ENCODE results near the gene PTPN13.

PTPN13 gene

GRCh38 chr4:86847571-86847970 is 253.5 kb downstream of the PTPN13 start:
- H3K27ac ChIP-seq, result peak overlapping the region; percentile 99
- DNase-seq (ENCODE audit: low read depth, low spot score), result no peak

GRCh38 chr4:86848136-86848535 is 254.0 kb downstream of the PTPN13 start:
- peak overlapping the region; percentile 99 for H3K27ac ChIP-seq
- no peak for DNase-seq (ENCODE audit: low read depth, low spot score)

GRCh38 chr4:86848732-86849619 is 254.9 kb downstream of the PTPN13 start, which contains the start of gene SLC10A6:
Gene SLC10A6, minus strand, starts transcription at chr4:86849384. Its CDS starts 269 bp downstream, at chr4:86849115.
- peak within 1 kb of the TSS; percentile 99 for H3K27ac ChIP-seq
- no peak for DNase-seq (ENCODE audit: low read depth, low spot score)

GRCh38 chr4:86853209-86853608 is 259.1 kb downstream of the PTPN13 start:
- DNase-seq (ENCODE audit: low read depth, low spot score), result no peak
- no peak overlapping the region for H3K27ac ChIP-seq

GRCh38 chr4:86855572-86855971 is 261.5 kb downstream of the PTPN13 start:
- DNase-seq (ENCODE audit: low read depth, low spot score), result no peak
- H3K27ac ChIP-seq, result peak overlapping the region; percentile 80

- DNase-seq (ENCODE audit: low read depth, low spot score), result no peak
- H3K27ac ChIP-seq, result peak overlapping the region; percentile 80
Measured at GRCh38 chr4:86856896-86857295, 262.8 kb downstream of the PTPN13 start.

GRCh38 chr4:86857341-86858052 is 263.4 kb downstream of the PTPN13 start:
- peak overlapping the region; percentile 80 for H3K27ac ChIP-seq
- peak; percentile 24 for DNase-seq (ENCODE audit: low read depth, low spot score)
